B cell (primary cell): ENCODE results near the gene VPS9D1.
"Not testable (repeated sequence)": the region's sequence is repeated elsewhere in the genome, so short reads cannot be mapped to it uniquely, and the experiment has no call there.

Experiments
- EZH2 ChIP-seq: IDR thresholded peaks from 2 replicates; pipeline ENCODE4 v1.6.1; 2012; ENCODE audit warnings: borderline replicate concordance, low read depth, mild to moderate bottlenecking, moderate library complexity, low read length; ENCODE audit not compliant: insufficient read depth, poor library complexity, severe bottlenecking
- TF ChIP-seq, protein P1 (sequence below): fragments of 200-600 bp; IDR thresholded peaks from one replicate; pipeline ENCODE4 v1.8.0; 2022; ENCODE audit warnings: antibody characterized with exemption, mild to moderate bottlenecking

DNA sequence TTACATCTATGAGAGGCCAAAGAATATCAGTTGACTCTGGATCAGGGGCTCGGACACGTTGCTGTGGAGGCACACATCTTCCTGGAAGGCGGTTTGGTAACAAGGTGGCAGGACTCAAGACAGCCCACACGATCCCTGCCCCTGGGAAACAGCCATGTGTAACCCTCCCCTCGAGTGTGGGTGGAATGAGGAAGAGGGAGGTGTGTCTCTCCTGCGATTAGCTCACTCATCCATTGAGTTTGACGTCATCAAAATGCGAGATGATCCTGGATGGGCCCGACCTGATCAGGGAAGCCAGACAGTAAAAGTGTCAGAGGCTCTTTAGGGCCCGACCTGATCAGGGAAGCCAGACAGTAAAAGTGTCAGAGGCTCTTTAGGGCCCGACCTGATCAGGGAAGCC, 56.5 kb downstream of the VPS9D1 start:
- TF ChIP-seq, protein P1, sequence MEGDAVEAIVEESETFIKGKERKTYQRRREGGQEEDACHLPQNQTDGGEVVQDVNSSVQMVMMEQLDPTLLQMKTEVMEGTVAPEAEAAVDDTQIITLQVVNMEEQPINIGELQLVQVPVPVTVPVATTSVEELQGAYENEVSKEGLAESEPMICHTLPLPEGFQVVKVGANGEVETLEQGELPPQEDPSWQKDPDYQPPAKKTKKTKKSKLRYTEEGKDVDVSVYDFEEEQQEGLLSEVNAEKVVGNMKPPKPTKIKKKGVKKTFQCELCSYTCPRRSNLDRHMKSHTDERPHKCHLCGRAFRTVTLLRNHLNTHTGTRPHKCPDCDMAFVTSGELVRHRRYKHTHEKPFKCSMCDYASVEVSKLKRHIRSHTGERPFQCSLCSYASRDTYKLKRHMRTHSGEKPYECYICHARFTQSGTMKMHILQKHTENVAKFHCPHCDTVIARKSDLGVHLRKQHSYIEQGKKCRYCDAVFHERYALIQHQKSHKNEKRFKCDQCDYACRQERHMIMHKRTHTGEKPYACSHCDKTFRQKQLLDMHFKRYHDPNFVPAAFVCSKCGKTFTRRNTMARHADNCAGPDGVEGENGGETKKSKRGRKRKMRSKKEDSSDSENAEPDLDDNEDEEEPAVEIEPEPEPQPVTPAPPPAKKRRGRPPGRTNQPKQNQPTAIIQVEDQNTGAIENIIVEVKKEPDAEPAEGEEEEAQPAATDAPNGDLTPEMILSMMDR, result not testable (repeated sequence)
- TF ChIP-seq EZH2, result not testable (repeated sequence)
